SK-N-SH (cell line): ENCODE measurements around the gene LRP1.

Experiments used
- FOXJ3 ChIP-seq: sonication (generic); formaldehyde crosslinking; IDR thresholded peaks from 2 replicates; pipeline ENCODE4 v1.5.1; 2020; ENCODE audit warnings: mild to moderate bottlenecking, missing genetic modification reagents
- FOXM1 ChIP-seq: IDR thresholded peaks from 2 replicates; pipeline ENCODE4 v1.4.0; 2012; ENCODE audit warnings: low read depth, mild to moderate bottlenecking
- POLR2AphosphoS5 ChIP-seq: IDR thresholded peaks from 2 replicates; pipeline ENCODE4 v1.6.1; 2012; ENCODE audit warnings: low read depth, low read length
- RAD21 ChIP-seq: IDR thresholded peaks from 2 replicates; pipeline ENCODE4 v1.6.1; 2012; ENCODE audit warnings: mild to moderate bottlenecking, low read length
- RCOR1 ChIP-seq: fragments of 150-350 bp; IDR thresholded peaks from 2 replicates; pipeline ENCODE4 v1.6.1; 2017; ENCODE audit warnings: antibody characterized with exemption, low read length
- RFX5 ChIP-seq: IDR thresholded peaks from 2 replicates; pipeline ENCODE4 v1.6.1; 2012; ENCODE audit warnings: mild to moderate bottlenecking, improper control_type of control experiment, low read length
- TF ChIP-seq, protein P1 (sequence below): fragments of 200-600 bp; sonication (generic); IDR thresholded peaks from 2 replicates; pipeline ENCODE4 v1.6.1; 2017; ENCODE audit warnings: antibody characterized with exemption, mild to moderate bottlenecking, moderate library complexity
- TF ChIP-seq, protein P2 (sequence below): IDR thresholded peaks from 2 replicates; pipeline ENCODE4 v1.6.1; 2012; ENCODE audit warnings: mild to moderate bottlenecking, low read depth, low read length, moderate library complexity
- TF ChIP-seq, protein P3 (sequence below): fragments of 150-350 bp; IDR thresholded peaks from 2 replicates; pipeline ENCODE4 v1.6.1; 2017; ENCODE audit warnings: antibody characterized with exemption, low read length, low read depth, borderline replicate concordance

DNA sequence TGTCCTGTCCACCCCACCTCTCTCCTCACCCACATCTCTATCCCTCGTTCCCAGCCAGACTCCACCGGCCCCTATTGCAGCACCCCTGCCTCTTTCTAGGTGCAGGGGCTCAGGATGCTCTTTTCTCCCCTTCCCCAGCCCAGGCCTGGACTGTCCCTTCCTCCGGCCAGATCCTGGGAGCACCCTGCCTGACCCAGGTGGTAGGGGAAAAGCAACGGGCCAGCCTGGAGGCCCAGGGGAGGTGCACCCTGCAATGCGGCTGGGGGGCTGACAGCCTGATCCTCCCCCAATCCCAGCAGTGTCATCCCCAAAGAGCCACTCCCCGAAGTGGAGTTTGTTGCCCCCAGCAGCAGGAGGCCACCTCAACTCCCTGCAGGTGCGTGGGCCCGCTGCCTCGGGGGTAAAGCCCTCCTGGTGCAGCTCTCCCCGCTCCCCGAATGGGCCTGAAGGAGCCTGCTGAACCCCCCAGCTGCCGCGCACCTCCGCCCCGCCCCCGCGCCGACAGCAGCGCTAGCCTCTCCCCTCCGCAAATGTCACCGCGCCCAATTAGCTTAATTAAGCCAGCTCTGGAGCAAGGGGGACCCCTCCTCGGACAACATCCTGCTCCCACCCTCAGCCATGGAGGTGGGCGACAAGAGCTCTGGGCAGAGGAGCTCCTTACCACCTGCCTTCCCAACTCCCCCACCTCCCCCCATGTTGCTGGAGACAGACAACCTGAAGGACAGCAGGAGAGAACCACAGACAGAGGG, 93.1 kb downstream of the LRP1 start:
- TF ChIP-seq, protein P1, sequence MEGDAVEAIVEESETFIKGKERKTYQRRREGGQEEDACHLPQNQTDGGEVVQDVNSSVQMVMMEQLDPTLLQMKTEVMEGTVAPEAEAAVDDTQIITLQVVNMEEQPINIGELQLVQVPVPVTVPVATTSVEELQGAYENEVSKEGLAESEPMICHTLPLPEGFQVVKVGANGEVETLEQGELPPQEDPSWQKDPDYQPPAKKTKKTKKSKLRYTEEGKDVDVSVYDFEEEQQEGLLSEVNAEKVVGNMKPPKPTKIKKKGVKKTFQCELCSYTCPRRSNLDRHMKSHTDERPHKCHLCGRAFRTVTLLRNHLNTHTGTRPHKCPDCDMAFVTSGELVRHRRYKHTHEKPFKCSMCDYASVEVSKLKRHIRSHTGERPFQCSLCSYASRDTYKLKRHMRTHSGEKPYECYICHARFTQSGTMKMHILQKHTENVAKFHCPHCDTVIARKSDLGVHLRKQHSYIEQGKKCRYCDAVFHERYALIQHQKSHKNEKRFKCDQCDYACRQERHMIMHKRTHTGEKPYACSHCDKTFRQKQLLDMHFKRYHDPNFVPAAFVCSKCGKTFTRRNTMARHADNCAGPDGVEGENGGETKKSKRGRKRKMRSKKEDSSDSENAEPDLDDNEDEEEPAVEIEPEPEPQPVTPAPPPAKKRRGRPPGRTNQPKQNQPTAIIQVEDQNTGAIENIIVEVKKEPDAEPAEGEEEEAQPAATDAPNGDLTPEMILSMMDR, result no peak
- TF ChIP-seq, protein P2, sequence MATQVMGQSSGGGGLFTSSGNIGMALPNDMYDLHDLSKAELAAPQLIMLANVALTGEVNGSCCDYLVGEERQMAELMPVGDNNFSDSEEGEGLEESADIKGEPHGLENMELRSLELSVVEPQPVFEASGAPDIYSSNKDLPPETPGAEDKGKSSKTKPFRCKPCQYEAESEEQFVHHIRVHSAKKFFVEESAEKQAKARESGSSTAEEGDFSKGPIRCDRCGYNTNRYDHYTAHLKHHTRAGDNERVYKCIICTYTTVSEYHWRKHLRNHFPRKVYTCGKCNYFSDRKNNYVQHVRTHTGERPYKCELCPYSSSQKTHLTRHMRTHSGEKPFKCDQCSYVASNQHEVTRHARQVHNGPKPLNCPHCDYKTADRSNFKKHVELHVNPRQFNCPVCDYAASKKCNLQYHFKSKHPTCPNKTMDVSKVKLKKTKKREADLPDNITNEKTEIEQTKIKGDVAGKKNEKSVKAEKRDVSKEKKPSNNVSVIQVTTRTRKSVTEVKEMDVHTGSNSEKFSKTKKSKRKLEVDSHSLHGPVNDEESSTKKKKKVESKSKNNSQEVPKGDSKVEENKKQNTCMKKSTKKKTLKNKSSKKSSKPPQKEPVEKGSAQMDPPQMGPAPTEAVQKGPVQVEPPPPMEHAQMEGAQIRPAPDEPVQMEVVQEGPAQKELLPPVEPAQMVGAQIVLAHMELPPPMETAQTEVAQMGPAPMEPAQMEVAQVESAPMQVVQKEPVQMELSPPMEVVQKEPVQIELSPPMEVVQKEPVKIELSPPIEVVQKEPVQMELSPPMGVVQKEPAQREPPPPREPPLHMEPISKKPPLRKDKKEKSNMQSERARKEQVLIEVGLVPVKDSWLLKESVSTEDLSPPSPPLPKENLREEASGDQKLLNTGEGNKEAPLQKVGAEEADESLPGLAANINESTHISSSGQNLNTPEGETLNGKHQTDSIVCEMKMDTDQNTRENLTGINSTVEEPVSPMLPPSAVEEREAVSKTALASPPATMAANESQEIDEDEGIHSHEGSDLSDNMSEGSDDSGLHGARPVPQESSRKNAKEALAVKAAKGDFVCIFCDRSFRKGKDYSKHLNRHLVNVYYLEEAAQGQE, result no peak
- TF ChIP-seq RAD21 (no peak), RCOR1 (no peak), FOXM1 (no peak), FOXJ3 (CRISPR knock-in tag) (no peak), POLR2AphosphoS5 (no peak), RFX5 (no peak)
- TF ChIP-seq, protein P3, sequence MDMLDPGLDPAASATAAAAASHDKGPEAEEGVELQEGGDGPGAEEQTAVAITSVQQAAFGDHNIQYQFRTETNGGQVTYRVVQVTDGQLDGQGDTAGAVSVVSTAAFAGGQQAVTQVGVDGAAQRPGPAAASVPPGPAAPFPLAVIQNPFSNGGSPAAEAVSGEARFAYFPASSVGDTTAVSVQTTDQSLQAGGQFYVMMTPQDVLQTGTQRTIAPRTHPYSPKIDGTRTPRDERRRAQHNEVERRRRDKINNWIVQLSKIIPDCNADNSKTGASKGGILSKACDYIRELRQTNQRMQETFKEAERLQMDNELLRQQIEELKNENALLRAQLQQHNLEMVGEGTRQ, result no peak
